Stimulated activated CD4-positive, alpha-beta T cell treated with anti-CD3 and anti-CD28 coated beads, Interleukin-2, amount 100 ng/mL, for 4 hours (primary cell): ENCODE data around the gene PRC1.
"Not testable (repeated sequence)": the region's sequence is repeated elsewhere in the genome, so short reads cannot be mapped to it uniquely, and the experiment has no call there.

Source experiments
- DNase-seq: peaks from one replicate; pipeline ENCODE4 v3.0.0-alpha.2; 2020; ENCODE audit warnings: low read depth

The PRC1 gene, protein sequence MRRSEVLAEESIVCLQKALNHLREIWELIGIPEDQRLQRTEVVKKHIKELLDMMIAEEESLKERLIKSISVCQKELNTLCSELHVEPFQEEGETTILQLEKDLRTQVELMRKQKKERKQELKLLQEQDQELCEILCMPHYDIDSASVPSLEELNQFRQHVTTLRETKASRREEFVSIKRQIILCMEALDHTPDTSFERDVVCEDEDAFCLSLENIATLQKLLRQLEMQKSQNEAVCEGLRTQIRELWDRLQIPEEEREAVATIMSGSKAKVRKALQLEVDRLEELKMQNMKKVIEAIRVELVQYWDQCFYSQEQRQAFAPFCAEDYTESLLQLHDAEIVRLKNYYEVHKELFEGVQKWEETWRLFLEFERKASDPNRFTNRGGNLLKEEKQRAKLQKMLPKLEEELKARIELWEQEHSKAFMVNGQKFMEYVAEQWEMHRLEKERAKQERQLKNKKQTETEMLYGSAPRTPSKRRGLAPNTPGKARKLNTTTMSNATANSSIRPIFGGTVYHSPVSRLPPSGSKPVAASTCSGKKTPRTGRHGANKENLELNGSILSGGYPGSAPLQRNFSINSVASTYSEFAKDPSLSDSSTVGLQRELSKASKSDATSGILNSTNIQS

DNA sequence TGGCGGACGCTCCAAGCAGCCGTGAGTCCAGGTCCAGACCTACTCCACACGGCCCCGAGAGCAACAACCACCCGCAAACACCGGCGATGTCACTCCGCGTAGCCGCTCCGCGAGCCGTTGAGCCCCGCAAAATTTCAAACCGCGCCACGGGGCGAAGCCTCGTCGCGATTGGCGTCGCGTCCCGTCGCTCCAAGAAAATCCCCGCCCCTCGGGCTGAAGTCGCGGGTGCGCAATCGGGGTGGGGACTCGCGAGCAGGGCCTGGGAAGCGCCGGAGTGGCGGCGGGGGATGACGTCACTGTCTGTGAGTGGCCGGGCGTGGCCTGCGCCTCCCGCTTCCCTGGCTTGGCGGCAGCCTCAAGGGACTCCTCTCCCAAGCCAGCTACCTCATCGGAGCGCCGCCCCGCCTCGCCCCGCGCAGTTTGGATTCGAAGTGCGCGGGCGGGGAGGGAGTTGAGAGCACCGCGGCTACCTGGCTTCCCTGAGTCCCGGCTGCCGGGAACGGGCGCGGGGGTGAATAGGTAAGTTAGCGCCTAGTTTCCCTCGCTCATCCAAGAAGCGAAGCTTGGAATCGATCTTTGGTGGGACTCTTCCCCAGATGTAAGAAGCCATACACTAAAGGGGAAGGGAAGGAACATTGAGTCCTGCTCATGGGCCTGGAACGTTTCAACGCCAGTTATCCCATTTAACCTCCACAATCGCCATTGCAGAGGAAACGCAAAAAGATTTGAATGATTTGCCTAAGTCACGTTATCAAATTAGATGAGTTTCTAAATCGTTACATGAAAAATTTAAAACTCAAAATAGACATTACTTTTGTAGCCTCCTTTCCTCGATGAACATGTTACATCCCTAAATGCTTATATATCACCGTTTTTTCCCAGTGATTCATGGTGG, at the start of gene PRC1:
Gene PRC1, minus strand, starts transcription at position 119 of the 895 bp plus-strand sequence. Its CDS starts 118 bp downstream, at position 1.
- DNase-seq, result peak; percentile 95

DNA sequence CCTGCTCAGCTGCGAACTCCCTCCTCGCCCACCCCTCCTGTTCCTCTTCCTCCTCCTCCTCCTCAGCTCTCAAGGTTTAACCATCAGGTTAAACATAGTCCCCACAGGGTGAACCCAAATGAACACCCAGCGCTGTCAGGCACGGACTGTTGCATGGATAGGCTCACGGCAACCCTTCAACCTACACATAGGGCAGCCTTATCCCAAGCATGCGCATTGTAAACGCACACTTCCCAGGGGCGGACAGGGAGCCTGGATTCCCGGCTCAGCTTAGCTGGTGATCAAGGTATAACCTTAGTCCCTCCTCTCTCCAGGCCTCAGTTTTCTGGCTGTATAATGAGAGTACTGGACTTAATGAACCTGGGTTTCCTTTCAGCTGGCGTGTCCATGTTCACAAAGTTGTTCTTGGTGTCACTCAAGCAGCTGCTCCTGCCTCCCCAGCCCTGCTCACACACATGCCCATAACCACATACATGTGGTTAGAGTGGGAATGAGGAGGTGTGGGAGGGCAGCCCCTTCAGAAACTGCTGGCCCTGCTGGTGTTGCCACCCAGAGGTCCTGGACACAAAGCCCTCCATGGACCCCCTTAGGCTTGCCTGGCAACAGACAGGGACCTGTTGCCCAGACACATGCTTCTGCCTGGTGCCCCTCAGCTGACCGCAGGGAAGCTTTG, 49.0 kb upstream of the PRC1 start:
- DNase-seq, result no peak

DNA sequence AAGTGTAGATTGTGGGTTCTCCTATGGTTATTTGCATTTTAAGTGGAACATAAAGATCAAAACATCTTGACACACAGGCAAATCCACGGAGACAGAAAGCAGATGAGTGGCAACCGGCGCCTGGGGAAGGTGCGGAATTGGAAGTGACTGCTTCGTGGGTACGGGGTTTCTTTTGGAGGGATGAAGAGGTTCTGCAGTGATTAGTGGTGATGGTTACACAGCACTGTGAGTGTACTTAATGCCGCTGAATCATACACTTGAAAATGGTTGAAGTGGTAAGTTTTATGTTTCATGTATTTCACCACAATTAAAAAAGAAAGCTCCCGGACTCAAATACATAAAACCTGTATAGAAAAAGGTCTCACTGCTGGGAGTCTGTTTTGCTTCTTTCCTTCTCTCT, 46.5 kb upstream of the PRC1 start:
- DNase-seq, result no peak

DNA sequence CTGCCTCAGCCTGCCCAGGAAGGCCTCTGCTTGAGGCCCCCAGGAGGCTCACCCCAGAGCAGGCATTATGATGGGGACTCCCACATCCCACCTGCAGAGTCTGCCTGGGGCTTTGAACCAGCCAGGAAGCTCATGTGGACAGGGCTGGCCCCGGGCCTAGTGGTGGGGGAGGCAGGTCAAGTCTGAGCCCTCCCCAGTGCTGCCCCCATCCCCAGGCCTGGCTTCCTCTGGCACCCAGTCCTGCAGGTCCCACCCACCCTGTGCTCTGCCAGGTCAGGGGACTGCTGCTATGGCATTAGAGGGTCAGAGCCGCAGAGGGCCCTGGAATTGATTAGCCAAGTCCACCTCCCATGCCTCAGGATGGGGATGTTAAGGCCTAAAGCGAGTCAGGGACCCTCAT, 45.7 kb upstream of the PRC1 start:
- DNase-seq, result no peak

DNA sequence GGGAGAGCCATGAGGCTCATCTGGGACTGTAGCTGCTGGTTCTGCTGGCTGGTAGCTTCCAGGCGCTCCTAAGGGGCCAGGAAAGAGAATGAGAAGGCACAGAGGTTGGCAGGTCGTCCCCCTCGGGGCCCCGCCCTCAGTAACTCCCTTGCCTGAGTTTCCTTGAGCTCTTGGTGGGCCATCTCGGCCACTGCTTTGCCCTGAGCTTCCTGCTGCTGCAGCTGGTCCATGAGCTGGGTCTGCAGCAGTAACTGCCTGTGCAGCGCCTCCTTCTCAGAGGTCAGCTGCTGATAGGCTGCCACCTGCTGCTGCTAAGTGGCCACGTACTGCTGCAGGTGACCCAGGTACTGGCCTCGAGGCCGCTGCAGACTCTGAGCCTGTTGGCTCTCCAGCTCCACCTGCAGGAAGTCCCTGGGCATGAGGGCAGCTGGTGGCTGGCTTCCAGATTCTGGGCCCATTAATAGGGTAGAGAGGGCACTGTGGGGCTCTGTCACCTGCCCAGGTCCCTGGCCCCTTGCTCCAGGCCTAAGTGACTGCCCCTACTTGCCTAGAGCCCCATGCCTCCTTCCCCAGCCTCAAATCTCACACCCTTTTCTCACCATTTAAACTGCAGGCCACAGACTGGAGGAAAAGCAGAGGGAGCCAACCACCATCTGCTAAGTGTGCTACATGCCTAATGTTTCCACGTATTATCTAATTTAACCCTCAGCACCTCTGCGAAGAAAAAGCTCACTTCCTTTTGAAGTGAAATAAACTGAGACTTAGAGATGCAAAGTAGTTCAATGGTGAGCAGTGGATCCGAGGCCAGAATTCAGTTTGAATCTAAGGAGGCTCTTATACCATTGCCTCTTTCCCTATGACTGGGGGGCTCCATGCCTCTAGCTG, 38.8 kb upstream of the PRC1 start:
- peak; percentile 19 for DNase-seq

DNA sequence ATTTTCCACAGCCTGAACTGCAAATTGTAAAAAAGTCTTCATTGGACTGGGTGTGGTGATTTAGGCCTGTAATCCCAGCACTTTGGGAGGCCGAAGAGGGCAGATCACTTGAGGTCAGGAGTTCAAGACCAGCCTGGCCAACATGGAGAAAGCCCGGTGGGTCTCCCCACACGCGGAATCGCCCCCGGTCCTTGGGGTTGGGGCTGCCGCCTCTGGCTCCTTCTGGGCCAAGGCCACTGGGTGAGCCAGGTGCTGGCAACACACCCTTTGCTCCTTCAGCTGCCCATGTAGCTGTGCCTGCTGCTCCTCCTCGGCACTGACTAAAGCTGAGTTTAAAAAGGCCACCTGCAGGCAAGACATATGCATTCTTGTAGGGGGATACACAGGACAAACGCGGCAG, 37.5 kb upstream of the PRC1 start:
- no peak for DNase-seq

DNA sequence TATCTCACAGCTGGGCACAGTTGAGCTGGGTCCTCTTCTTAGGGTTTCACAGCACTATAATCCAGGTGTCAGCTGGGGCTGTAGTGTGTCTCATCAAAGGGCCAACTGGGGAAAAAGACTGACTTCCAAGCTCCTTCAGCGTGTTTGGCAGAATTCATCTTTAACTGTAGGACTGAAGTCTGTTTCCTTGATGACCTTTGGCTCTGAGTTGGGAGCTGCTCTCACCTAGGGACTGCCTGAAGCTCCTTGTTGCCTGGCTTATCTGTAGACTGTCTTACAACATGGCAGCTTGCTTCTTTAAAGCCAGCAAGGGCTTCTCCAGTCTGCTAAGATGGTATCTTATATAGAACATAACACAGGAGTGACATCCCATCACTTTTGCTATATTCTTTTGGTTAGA, 33.3 kb upstream of the PRC1 start:
- no peak for DNase-seq

DNA sequence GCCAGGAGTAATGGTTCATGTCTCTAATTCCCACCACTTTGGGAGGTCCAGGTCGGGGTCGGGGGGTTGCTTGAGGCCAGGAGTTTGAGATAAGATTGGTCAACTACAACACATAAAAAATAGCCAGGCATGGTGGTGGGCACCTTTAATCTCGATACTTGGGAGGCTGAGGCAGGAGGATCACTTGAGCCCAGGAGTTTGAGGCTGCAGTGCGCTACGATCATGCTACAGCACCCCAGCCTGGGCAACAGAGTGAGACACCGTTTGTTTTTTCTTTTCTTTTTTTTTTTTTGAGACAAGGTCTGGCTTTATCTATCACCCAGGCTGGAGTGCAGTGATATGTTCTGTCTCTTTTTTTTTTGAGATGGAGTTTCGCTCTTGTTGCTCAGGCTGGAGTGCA, 29.4 kb upstream of the PRC1 start:
- no peak for DNase-seq

DNA sequence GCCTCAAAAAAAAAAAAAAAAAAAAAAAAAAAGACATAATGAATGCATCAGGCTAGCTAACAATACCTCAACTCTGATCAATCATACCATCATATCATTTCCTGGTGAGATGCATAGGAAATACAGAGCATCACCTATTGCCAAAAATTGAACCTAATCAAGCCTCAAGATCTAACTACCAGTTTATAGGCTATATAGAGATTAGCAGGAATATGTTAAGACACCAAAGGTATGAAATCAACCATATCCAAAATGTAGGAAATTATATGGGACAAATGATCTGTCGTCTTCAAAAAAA, 28.4 kb upstream of the PRC1 start:
- DNase-seq, result no peak

DNA sequence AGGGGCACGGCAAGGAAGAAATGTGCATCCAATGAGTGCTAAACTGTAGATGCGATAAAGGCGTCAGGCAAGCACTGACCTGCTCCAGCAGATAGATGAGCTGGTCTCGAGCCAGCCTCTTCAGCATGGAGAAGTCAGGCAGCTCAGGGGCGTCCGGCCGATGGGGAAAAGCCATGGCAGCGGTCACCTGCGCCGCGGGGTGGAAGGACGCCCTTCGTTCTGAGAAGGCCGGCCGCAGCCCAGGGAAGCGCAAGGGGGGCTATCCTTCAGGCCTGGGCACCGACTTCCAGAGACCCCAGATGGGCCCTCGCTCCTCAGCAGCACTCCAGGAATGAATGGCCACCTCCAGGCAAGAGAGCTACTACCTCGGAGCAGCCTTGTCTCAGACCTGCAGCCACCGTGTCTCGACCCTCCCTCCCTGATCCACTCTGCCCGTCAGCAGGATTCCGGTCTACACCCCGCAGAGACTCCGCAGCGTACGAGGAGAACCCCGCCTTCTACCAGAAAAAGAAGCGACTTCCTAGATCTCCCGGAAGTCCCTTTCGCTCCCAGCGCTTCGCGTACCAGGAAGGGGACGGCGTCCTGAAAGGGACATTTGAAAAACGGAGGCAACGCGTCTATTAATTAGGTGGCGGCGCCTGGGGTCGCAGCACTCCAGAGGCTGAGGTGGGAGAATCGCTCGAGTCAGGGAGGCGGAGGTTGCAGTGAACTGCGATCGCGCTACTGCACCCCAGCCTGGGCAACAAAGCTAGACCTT, 27.9 kb upstream of the PRC1 start, which contains the start of gene VPS33B:
Gene VPS33B, minus strand, starts transcription at position 520 of the 757 bp plus-strand sequence. Its CDS starts 345 bp downstream, at position 175.
- peak; percentile 63 for DNase-seq

DNA sequence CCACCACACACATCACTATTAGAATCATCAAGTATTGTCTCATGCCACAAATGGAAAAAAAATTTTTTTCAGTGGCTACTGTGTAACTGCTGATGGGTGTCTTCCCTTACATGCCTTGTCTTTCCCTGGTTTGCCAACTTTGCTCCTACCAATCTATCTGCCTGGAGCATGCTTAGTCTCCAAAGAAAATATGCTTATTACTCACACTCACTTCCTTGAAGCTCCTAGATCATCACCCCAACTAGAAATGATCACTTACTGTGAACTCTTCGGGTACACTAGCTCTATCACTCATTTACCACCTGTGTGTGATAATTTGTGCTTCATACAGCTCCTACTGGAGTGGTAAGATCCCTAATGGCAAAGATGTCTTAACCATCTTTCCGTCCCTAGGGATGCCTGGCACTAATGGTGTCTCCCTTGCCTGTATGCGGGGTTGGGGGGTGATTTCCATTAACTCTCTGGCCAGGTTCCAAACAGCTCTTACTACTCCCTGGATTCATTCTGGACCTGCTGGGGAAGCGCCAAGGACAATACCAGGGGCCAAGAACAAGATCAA, 27.3 kb upstream of the PRC1 start:
- no peak for DNase-seq

DNA sequence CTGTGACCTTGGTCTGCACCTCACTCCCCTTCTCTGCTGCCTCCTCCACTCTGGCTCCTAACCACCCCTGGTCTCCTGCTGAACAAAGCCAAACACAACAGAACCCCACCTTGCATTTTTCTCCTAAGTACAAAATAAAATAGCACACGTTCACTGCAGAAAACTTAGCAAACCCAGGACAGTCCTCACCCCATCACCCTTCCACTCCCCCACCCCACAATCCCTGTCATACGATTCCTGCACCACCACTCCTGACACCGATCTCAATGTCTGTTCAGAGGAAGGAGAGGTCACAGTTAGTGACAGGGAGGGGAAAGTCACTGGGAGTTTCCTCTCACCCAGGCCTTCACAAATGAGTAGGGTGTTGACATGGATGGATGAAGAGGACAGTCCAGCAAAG, 23.8 kb upstream of the PRC1 start:
- DNase-seq, result no peak

DNA sequence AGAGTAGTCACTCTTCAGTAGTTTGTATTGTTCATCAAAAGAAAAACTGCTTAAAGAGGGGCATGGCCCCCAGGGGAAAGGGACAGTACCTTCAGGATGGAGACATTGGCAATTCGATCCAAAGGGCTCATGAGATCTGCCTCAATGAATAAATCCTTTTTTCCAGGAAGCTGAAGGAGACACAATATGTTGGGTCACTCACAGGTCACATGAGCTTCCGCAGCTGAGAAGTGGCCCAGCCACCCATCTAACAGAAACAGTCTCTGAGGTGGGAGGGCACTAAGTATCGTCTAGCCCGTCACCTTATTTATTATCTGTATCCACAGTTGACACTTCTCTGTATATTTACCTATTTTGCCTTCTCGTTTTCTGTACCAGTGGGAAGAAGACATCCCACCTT, 23.4 kb upstream of the PRC1 start:
- DNase-seq, result no peak

DNA sequence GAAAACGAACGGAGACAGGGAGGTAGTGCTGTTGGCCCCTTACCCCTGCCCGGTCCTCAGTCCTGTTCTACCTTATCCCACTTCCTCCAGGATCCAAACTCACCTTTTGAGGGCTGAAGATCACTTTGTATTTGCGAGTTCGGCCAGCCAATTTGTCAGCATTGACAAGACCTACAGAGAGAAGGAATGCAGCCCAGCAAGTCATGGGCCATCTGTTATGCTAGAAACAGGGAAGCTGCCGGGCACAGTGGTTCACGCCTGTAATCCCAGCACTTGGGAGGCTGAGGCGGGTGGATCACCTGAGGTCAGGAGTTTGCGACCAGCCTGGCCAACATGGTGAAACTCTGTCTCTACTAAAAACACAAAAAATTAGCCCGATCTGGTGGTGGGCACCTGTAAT, 19.4 kb upstream of the PRC1 start:
- not testable (repeated sequence) for DNase-seq

DNA sequence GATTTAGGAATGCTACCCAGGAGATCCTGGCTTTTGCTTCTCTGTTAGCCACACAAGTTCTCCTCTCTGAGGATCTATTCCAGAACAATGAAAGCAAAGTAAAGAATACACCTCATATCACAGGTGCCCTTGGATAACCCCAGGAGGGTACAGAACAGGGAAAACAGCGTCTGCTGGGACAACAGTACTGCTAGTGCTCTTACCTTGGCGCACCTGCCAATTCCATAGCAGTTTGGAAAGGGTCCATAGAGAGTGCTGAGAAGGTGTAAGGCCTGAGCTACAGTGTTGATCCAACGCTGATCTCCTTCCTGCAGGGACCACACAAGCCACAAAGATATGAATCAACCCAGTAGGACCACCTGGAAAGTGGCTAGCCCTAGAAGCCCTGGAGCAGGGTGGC, 12.9 kb upstream of the PRC1 start:
- DNase-seq, result no peak

DNA sequence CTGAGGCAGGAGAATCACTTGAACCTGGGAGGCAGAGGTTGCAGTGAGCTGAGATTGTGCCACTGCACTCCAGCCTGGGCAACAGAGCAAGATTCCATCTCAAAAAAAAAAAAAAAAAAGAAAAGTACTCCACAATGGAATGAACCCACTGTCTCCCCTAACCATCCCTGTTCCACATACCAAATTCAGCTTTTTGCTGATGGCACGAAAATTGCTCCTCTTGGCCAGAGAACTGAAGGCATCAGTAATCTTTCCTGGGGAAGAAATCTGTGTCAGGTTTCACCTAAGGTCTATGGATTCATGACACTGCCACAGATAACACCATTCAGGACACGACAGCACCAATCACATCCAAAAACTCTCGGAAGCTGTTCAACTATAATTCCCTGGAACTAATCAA, 6.9 kb upstream of the PRC1 start:
- DNase-seq, result no peak

DNA sequence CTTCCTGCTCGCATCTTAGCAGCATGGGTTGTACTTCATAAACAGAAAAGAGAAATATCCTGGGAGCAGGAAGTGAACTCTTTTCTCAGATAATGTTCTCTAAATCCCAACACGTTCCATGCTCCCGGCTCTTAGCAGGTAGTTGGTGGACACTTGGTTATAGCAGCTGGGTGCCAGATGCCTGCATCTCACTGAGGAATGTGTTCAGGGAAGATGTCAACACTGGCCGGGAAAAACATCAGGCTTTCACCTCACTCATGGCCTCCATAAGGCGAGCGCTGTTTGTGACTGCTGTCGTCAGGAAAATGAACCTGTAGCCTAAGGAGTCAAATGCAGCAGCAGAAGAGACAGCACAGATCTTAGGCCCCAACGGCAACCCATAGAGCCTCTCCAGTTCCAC, 4.4 kb upstream of the PRC1 start:
- DNase-seq, result no peak

DNA sequence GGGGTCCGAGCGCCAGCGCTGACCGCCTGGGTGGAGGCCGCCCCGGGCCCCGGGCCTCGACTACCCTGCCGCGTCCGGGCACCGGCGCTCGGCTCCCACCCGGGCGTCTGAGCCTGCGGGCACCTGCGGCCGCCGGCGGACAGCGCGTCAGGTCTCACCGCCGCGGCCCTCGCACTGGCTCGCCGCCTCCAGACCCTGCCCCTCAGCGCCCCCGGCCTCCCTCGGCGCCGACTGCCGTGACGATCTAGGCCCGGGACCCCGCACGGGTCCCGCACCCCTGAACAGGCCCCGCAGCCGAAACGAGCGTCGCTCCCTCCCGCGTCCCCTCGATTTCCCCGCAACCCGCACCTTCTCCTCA, 297 bp downstream of the PRC1 start:
- no peak for DNase-seq

DNA sequence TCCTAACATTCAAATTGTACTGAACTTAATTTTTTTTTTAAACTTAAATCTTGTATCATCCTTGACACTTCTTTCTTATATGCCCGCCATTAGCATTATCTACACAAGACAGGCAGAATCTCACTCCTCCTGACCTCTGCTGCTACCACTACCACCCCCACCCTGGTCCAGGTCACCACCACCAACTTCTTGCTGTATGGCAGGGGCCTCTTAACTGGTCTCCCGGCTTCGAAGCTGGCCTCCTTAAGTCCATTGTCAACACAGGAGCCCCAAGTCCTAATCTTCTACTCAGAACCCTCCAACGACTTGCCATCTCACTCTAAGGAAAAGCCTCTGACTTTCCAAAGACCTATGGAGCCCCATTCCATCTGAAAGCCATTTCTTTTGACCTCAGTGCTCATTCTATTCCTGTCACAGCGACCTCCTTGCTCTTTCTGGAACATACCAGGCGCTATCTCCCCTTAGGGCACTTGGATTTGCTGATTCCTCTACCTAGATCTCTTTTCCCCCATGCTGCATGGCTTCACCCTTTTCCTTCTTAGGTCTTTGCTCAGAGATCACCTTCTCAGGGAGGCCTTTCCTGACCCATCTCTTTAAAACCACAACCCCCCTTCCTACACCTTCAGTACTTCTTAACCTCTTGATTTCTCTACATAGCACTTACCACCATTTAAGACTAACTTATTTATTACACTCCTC, 2.6 kb downstream of the PRC1 start:
- no peak for DNase-seq

DNA sequence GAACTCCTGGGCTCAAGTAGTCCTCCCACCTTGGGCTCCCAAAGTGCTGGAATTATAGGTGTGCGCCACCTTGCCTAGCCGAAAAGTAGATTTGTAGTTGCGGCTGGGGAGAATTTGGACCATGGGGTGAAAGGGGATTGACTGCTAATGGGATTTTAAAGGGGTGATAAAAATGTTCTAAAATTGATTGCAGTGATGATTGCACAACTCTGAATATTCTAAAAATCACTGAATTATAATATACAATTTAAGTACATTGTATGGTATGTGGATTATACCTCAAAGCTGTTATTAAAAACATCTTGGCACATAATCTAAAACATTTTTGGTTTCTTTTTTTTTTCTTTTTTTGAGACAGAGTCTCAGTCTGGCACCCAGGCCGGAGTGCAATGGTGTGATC, 3.9 kb downstream of the PRC1 start:
- DNase-seq, result no peak
